ENCODE results near the gene ZNF48.

DNA sequence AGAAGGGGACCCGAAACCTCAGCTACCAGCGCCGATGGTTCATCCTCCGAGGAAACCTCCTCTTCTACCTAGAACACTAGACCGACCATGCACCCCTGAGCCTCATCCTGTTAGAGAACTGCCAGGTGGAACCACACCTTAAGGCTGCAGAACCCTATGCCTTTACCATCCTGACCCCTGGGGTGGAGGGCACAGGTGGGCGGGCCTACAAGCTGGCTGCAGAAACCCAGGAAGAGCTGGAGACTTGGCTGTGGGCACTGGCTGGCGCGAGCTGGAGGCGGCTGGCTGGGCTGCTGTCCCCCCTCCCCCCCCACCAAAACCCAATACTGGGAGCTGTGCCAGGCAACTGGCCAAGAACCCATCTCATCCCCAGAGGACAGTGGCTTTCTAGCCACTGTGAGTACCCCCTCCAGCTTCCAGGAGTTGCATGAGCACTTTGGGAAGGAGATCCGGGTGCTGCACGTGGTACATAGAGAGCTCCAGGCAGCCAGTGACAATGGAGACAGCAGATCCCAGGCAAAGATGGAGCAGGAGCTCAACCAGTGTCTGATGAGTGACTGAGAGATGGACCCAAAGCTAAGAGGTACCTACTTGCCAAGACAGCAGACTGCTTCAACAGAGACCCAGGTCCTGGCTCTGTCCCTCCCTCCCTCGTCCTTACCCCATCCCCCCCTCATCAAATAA is 38.7 kb upstream of the ZNF48 start:
- TF ChIP-seq POLR2A (IDR thresholded peaks at IDR 0.05) (no peak), CTCF (IDR thresholded peaks at IDR 0.05) (no peak)
